PC-9 (cell line): Measurements from ENCODE around the gene ZNF618. TPM values are rescaled to one million over a fixed set of nuclear protein-coding genes. Genes with fewer than 3 reads are reported as not detected.

Source experiments
- BruUV-seq: library from RNA; stranded (reverse); fragments of 400-500 nt; replicated peaks from 2 replicates; lab custom pipeline; 2021; lab: Mats Ljungman, UMichigan
- CTCF ChIA-PET: fragments of 300-600 bp; sonication (Branson Sonifier 250); formaldehyde crosslinking; loops from one replicate; lab custom pipeline; 2022; ENCODE audit warnings: antibody characterized with exemption; lab: Charles Lee
- POLR2A ChIA-PET: fragments of 300-600 bp; sonication (Branson Sonifier 250); formaldehyde crosslinking; loops from one replicate; lab custom pipeline; 2022; ENCODE audit warnings: antibody characterized with exemption; ENCODE audit not compliant: unreplicated experiment; lab: Charles Lee
- DNase-seq, 2 experiments: peaks; one replicate each; pipeline versions ENCODE4 v3.0.0 to v3.0.0-alpha.2; 2015 to 2022; ENCODE audit warnings: mixed read lengths in 1 of 2
- H2AFZ ChIP-seq: fragments of 200-600 bp; sonication (generic); 2 replicates; pipeline ENCODE4 v1.8.1; 2017; ENCODE audit warnings: antibody characterized with exemption
- H3F3A ChIP-seq: fragments of 200-600 bp; sonication (generic); 2 replicates; pipeline ENCODE4 v1.8.1; 2017; ENCODE audit warnings: antibody characterized with exemption, mild to moderate bottlenecking, low read depth; ENCODE audit not compliant: insufficient read depth
- H3K27ac ChIP-seq: fragments of 200-600 bp; sonication (generic); 2 replicates; pipeline ENCODE4 v1.6.1; 2016; ENCODE audit warnings: mixed run types
- H3K27me3 ChIP-seq: fragments of 200-600 bp; sonication (generic); 2 replicates; pipeline ENCODE4 v1.6.1; 2016; ENCODE audit warnings: low read depth, mixed run types; ENCODE audit not compliant: insufficient read depth
- H3K36me3 ChIP-seq: fragments of 200-600 bp; sonication (generic); 2 replicates; pipeline ENCODE4 v1.6.1; 2016; ENCODE audit warnings: low read depth, mixed run types
- H3K4me1 ChIP-seq: fragments of 200-600 bp; sonication (generic); replicated peaks from 2 replicates; pipeline ENCODE4 v1.6.1; 2016; ENCODE audit warnings: mixed run types; ENCODE audit not compliant: insufficient read depth
- H3K4me2 ChIP-seq: fragments of 200-600 bp; sonication (generic); 2 replicates; pipeline ENCODE4 v1.6.1; 2017; ENCODE audit warnings: mixed run types
- H3K4me3 ChIP-seq: fragments of 200-600 bp; sonication (generic); 2 replicates; pipeline ENCODE4 v1.6.1; 2016; ENCODE audit warnings: mixed run types
- H3K79me2 ChIP-seq: fragments of 200-600 bp; sonication (generic); 2 replicates; pipeline ENCODE4 v1.6.1; 2017; ENCODE audit warnings: low read depth, mixed run types
- H3K9me2 ChIP-seq: fragments of 200-600 bp; sonication (generic); 2 replicates; pipeline ENCODE4 v1.8.1; 2017; ENCODE audit warnings: mild to moderate bottlenecking; ENCODE audit not compliant: insufficient read depth
- H3K9me3 ChIP-seq: fragments of 200-600 bp; sonication (generic); 2 replicates; pipeline ENCODE4 v1.8.1; 2016; ENCODE audit warnings: low read depth; ENCODE audit not compliant: insufficient read depth
- H4K20me1 ChIP-seq: fragments of 200-600 bp; sonication (generic); 2 replicates; pipeline ENCODE4 v1.8.1; 2017; ENCODE audit not compliant: insufficient read depth
- CTCF ChIP-seq: fragments of 200-600 bp; sonication (generic); conservative IDR thresholded peaks from 2 replicates; pipeline ENCODE4 v1.6.1; 2017; ENCODE audit warnings: mixed run types, antibody characterized with exemption, mild to moderate bottlenecking, moderate library complexity
- EZH2 ChIP-seq: fragments of 200-600 bp; sonication (generic); IDR thresholded peaks from 2 replicates; pipeline ENCODE4 v1.8.0; 2017; ENCODE audit warnings: antibody characterized with exemption, low read depth
- intact Hi-C: fragments of 100-400 bp; cut with micrococcal nuclease; formaldehyde crosslinking; loops from one replicate; pipeline ENCODE4 v1.10.0; 2022; ENCODE audit not compliant: unreplicated experiment
- total RNA-seq: library from RNA; stranded (reverse); gene quantifications from 2 replicates; pipeline ENCODE4 v1.2.3, GENCODE V29; 2021

The ZNF618 gene
- total RNA-seq, 1 experiment from 2014 or later, result 0.20 TPM

- CTCF ChIA-PET, result no interaction called here
- intact Hi-C loops, result no loop called here
Observed at GRCh38 chr9:113926211-113926610, 50.1 kb downstream of the ZNF618 start.

GRCh38 chr9:113927277-113927676 is 51.2 kb downstream of the ZNF618 start:
- no peaks in the 10 kb centered on the region for H3K4me1 ChIP-seq
- TF ChIP-seq CTCF (no peak), EZH2 (no peak)
- ChIA-PET POLR2A (no interaction called here), CTCF (interaction anchor here (0.6 kb wide), 1 partner anchor 960 kb away, joined by 6 read pairs; no protein-coding TSS in a partner anchor)
- H3K9me2 ChIP-seq, result no peaks in the 10 kb centered on the region
- H3K36me3 ChIP-seq, result no peaks in the 10 kb centered on the region
- H3K79me2 ChIP-seq, result no peaks in the 10 kb centered on the region
- H3K9me3 ChIP-seq, result no peaks in the 10 kb centered on the region
- BruUV-seq, result no TSS peak
- intact Hi-C loops, result no loop called here
- no peak for DNase-seq
- no peaks in the 10 kb centered on the region for H4K20me1 ChIP-seq
- H3K27ac ChIP-seq, result no peak overlapping the region
- peaks cover 28% of the 10 kb centered on the region; the same call in 1 of the 2 replicates for H3K27me3 ChIP-seq
- no peak overlapping the region for H3K4me2 ChIP-seq
- H3K4me3 ChIP-seq, result no peak overlapping the region
- no peak overlapping the region for H2AFZ ChIP-seq
- no peaks in the 10 kb centered on the region for H3F3A ChIP-seq

More at GRCh38 chr9:113926211-113926610, 50.1 kb downstream of the ZNF618 start:
- no TSS peak for BruUV-seq
- no peak for TF ChIP-seq CTCF
- TF ChIP-seq EZH2, result no peak
- Histone ChIP-seq H3K9me2 (no peaks in the 10 kb centered on the region), H3K79me2 (no peaks in the 10 kb centered on the region), H3F3A (no peaks in the 10 kb centered on the region), H3K36me3 (no peaks in the 10 kb centered on the region), H3K4me2 (no peak overlapping the region), H4K20me1 (no peaks in the 10 kb centered on the region), H3K4me3 (no peak overlapping the region), H3K4me1 (no peaks in the 10 kb centered on the region), H2AFZ (no peak overlapping the region), H3K9me3 (no peaks in the 10 kb centered on the region), H3K27me3 (peaks cover 26% of the 10 kb centered on the region), H3K27ac (no peak overlapping the region)
- no peak for DNase-seq
- POLR2A ChIA-PET, result no interaction called here

DNA sequence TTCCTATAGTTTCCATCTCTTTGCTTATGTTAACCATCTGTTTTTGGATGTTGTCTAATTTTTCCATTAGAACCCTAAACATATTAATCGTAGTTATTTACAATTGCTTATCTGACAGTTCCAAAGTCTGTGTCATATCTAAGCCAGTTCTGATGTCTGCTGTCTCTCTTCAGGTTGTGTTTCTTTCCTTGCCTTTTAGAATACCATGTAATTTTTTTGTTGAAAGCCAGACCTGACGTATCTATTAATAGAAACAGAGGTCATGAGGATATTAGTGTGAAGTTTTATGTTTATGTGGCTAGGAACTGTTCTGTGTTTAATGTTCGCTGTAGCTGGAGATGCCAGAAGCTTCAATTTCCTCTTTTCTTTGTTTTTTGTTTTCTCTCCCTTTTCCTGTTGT is 52.2 kb downstream of the ZNF618 start:
- Histone ChIP-seq H3F3A (no peaks in the 10 kb centered on the region), H3K4me3 (no peak overlapping the region), H3K4me1 (no peaks in the 10 kb centered on the region), H3K9me2 (no peaks in the 10 kb centered on the region), H3K4me2 (no peak overlapping the region), H2AFZ (no peak overlapping the region), H3K9me3 (no peaks in the 10 kb centered on the region), H4K20me1 (no peaks in the 10 kb centered on the region), H3K27ac (no peak overlapping the region), H3K36me3 (no peaks in the 10 kb centered on the region), H3K27me3 (peaks cover 28% of the 10 kb centered on the region), H3K79me2 (no peaks in the 10 kb centered on the region)
- BruUV-seq, result no TSS peak
- TF ChIP-seq EZH2 (no peak), CTCF (no peak)
- intact Hi-C loops, result no loop called here
- DNase-seq, result no peak
- CTCF ChIA-PET, result no interaction called here
- POLR2A ChIA-PET, result no interaction called here
